Right atrium auricular region (tissue), 2 donors: ENCODE results near the gene JMJD1C. TPM values are rescaled to one million over a fixed set of nuclear protein-coding genes. Genes with fewer than 3 reads are reported as not detected.
A peak's percentile ranks its signal among the peaks of the same experiment; 100 is the strongest.

Experiments
- DNase-seq: peaks from one replicate; pipeline ENCODE4 v3.0.0-alpha.2; 2019; ENCODE audit warnings: low spot score
- H3K27ac ChIP-seq, 2 donors: fragments of 200-600 bp; sonication (generic); 1 replicate in 1 of 2; 2 replicates in 1 of 2; pipeline ENCODE4 v1.5.1; 2016 to 2019
- H3K27me3 ChIP-seq, 2 donors: fragments of 200-600 bp; sonication (generic); one replicate each; pipeline versions ENCODE4 v1.5.1 to v1.6.0; 2017 to 2019
- H3K36me3 ChIP-seq: fragments of 200-600 bp; sonication (generic); one replicate; pipeline ENCODE4 v1.5.1; 2016
- H3K4me1 ChIP-seq, 2 donors: fragments of 200-600 bp; sonication (generic); one replicate each; pipeline versions ENCODE4 v1.5.1 to v1.6.0; 2017 to 2019
- H3K4me3 ChIP-seq, 2 donors: fragments of 200-600 bp; sonication (generic); 1 replicate in 1 of 2; 2 replicates in 1 of 2; pipeline ENCODE4 v1.5.1; 2017 to 2019; ENCODE audit warnings: mild to moderate bottlenecking in 1 of 2, moderate library complexity in 1 of 2
- H3K9me3 ChIP-seq, 2 donors: fragments of 200-600 bp; sonication (generic); one replicate each; pipeline ENCODE4 v1.5.1; 2019
- total RNA-seq, 2 donors: library from RNA; depleted of rRNA; stranded (reverse); fragments of >200 nt; gene quantifications; one replicate each; pipeline ENCODE4 v1.1.0, GENCODE V29; 2016
- TF ChIP-seq, protein P1 (sequence below), 2 donors: fragments of 200-600 bp; sonication (generic); IDR thresholded peaks; one replicate each; pipeline ENCODE4 v1.5.1; 2019; ENCODE audit warnings: antibody characterized with exemption in 2 of 2

JMJD1C gene
- total RNA-seq, 2 donors from 2014 or later, result 45.5 to 57.6 TPM

DNA sequence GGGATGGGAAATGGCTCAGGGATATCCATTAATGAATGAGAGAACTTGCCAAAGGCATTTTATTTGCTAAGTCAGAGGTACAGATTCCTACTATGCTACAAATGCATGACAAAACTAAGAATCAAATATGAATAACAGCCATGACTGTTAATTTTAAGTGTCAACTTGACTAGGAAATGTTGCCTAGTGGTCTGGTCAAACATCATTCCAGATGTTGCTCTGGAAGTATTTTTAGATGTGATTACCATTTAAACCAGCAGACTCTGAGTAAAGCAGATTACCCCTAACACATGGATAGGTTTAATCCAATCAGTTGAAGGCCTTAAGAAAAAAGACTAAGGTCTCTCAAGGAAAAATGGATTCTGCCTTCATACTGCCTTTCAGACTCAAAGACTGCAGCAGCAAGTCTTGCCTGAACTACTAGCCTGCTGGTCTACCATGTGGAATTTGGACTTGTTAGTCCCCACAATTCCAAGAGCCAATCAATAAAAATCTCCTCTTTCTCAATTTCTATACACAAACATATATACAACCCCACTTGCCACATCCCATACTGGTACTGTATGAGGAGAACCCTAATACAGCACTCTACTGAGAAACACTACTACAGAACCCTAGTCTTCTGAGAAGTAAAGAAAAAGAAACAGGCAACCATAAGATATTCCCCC lies 213.5 kb downstream of the JMJD1C start:
- Histone ChIP-seq H3K27ac (no peak overlapping the region), H3K36me3 (no peaks in the 10 kb centered on the region), H3K4me3 (no peak overlapping the region), H3K9me3 (no peaks in the 10 kb centered on the region), H3K4me1 (peaks cover 0 to 50% of the 10 kb centered on the region in 2 donors), H3K27me3 (no peaks in the 10 kb centered on the region)
- no peak for DNase-seq
- TF ChIP-seq, protein P1, sequence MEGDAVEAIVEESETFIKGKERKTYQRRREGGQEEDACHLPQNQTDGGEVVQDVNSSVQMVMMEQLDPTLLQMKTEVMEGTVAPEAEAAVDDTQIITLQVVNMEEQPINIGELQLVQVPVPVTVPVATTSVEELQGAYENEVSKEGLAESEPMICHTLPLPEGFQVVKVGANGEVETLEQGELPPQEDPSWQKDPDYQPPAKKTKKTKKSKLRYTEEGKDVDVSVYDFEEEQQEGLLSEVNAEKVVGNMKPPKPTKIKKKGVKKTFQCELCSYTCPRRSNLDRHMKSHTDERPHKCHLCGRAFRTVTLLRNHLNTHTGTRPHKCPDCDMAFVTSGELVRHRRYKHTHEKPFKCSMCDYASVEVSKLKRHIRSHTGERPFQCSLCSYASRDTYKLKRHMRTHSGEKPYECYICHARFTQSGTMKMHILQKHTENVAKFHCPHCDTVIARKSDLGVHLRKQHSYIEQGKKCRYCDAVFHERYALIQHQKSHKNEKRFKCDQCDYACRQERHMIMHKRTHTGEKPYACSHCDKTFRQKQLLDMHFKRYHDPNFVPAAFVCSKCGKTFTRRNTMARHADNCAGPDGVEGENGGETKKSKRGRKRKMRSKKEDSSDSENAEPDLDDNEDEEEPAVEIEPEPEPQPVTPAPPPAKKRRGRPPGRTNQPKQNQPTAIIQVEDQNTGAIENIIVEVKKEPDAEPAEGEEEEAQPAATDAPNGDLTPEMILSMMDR (IDR thresholded peaks at IDR 0.05), result no peak

DNA sequence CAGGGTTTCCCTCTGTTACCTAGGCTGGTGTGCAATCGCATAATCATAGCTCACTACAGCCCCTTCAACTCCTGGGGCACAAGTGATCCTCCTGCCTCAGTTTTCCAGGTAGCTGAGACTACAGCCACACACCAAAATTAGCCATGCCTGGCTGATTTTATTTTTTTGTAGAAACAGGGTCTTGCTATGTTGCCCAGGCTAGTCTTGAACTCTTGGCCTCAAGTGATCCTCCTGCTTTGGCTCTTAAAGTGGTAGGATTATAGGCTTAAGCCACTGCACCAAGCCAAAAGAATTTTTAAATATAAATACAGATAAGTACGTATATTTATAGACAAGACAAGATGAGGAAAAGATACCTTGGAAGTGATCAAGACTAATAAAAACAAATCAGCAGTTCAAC lies 215.7 kb downstream of the JMJD1C start:
- H3K9me3 ChIP-seq, result no peaks in the 10 kb centered on the region
- TF ChIP-seq, protein P1 (IDR thresholded peaks at IDR 0.05), result no peak
- no peaks in the 10 kb centered on the region for H3K36me3 ChIP-seq
- no peak overlapping the region for H3K27ac ChIP-seq
- H3K27me3 ChIP-seq, result no peaks in the 10 kb centered on the region
- H3K4me3 ChIP-seq, result no peak overlapping the region
- no peak for DNase-seq
- H3K4me1 ChIP-seq, result peaks cover 0 to 30% of the 10 kb centered on the region in 2 donors

- DNase-seq, result no peak
- H3K36me3 ChIP-seq, result no peaks in the 10 kb centered on the region
- no peaks in the 10 kb centered on the region for H3K9me3 ChIP-seq
- no peak overlapping the region for H3K27ac ChIP-seq
- H3K4me1 ChIP-seq, result peaks cover 0 to 38% of the 10 kb centered on the region in 2 donors
- TF ChIP-seq, protein P1 (IDR thresholded peaks at IDR 0.05), result no peak
- no peak overlapping the region for H3K4me3 ChIP-seq
- H3K27me3 ChIP-seq, result no peaks in the 10 kb centered on the region
Observed at GRCh38 chr10:63247771-63248170, 218.0 kb downstream of the JMJD1C start.

DNA sequence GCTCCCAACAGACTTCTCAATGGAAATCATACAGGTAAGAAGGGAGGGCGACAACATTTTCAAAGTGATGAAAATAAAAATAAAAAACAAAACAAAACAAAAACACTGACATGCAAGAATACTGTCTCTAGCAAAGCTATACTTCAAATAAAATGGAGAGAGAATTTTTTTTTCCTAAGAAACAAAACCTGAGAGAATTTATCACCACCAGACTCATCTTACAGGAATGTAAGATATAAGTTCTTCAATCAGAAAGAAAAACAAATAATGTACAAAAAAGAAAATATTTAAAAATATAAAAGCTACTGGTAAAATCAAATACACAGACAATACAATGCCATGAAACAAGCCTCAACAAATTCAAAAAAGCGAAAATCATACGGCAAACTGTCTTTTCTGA lies 219.4 kb downstream of the JMJD1C start:
- DNase-seq, result no peak
- no peak overlapping the region for H3K27ac ChIP-seq
- no peak overlapping the region for H3K4me3 ChIP-seq
- H3K27me3 ChIP-seq, result no peaks in the 10 kb centered on the region
- TF ChIP-seq, protein P1 (IDR thresholded peaks at IDR 0.05), result no peak
- no peaks in the 10 kb centered on the region for H3K9me3 ChIP-seq
- H3K4me1 ChIP-seq, result peaks cover 0 to 38% of the 10 kb centered on the region in 2 donors
- no peaks in the 10 kb centered on the region for H3K36me3 ChIP-seq

DNA sequence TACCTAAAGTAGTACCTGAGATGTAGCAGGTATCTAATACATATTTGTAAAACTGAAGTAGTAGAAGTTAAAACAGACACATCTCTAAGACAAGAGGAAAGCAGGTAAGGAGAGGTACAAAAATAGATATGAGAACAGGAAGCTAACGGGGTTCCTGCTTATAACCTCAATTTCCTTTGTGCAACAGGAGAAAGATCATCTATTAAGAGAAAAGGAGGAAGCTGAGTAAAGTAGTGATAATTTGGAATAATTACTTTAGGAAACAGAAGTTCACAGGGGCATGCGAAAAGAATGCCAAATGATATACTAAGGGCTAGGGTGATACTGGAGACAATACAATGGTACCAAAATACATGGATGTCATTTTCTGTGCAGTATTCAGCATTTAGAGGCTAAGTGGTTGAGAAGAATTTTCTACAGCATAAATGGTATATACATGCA lies 223.9 kb downstream of the JMJD1C start:
- Histone ChIP-seq H3K4me3 (no peak overlapping the region), H3K4me1 (peaks cover 0 to 61% of the 10 kb centered on the region in 2 donors), H3K9me3 (no peaks in the 10 kb centered on the region), H3K27me3 (no peaks in the 10 kb centered on the region), H3K27ac (no peak overlapping the region), H3K36me3 (no peaks in the 10 kb centered on the region)
- no peak for DNase-seq
- TF ChIP-seq, protein P1 (IDR thresholded peaks at IDR 0.05), result no peak

GRCh38 chr10:63240807-63241206 lies 225.0 kb downstream of the JMJD1C start:
- TF ChIP-seq, protein P1 (IDR thresholded peaks at IDR 0.05), result no peak
- peak overlapping the region in 1 of 2 donors; percentile 21 for H3K27ac ChIP-seq
- peaks cover 0 to 71% of the 10 kb centered on the region in 2 donors for H3K4me1 ChIP-seq
- H3K27me3 ChIP-seq, result no peaks in the 10 kb centered on the region
- H3K9me3 ChIP-seq, result no peaks in the 10 kb centered on the region
- H3K36me3 ChIP-seq, result no peaks in the 10 kb centered on the region
- DNase-seq, result no peak
- no peak overlapping the region for H3K4me3 ChIP-seq
